Measurements from ENCODE around the gene ERC2.

Gene ERC2

GRCh38 chr3:56368846-56369245 lies 99.4 kb downstream of the ERC2 start:
- DNase-seq (ENCODE audit: low spot score), result no peak
- FAIRE-seq, result no peak

- no peak for DNase-seq (ENCODE audit: low spot score)
- FAIRE-seq, result no peak
These were observed 101.6 kb downstream of the ERC2 start for GRCh38 chr3:56366641-56367162.

- DNase-seq (ENCODE audit: low spot score), result no peak
These were observed 102.2 kb downstream of the ERC2 start for GRCh38 chr3:56365905-56366640.

GRCh38 chr3:56364665-56365064 lies 103.6 kb downstream of the ERC2 start:
- no peak for DNase-seq (ENCODE audit: low spot score)
- no peak for FAIRE-seq

More at GRCh38 chr3:56365905-56366640, 102.2 kb downstream of the ERC2 start:
- no peak for FAIRE-seq

- no peak for DNase-seq (ENCODE audit: low spot score)
- FAIRE-seq, result no peak
These were observed 104.5 kb downstream of the ERC2 start for GRCh38 chr3:56363720-56364119.

GRCh38 chr3:56361731-56362130 lies 106.5 kb downstream of the ERC2 start:
- DNase-seq (ENCODE audit: low spot score), result no peak
- FAIRE-seq, result no peak

GRCh38 chr3:56357266-56357665 lies 111.0 kb downstream of the ERC2 start:
- DNase-seq (ENCODE audit: low spot score) (no peak), FAIRE-seq (no peak)

GRCh38 chr3:56356808-56357207 lies 111.5 kb downstream of the ERC2 start:
- DNase-seq (ENCODE audit: low spot score) (no peak), FAIRE-seq (no peak)

- FAIRE-seq, result no peak
- DNase-seq (ENCODE audit: low spot score), result no peak
These were observed 112.6 kb downstream of the ERC2 start for GRCh38 chr3:56355570-56356185.

GRCh38 chr3:56351537-56351936 lies 116.7 kb downstream of the ERC2 start:
- DNase-seq (ENCODE audit: low spot score), result no peak
- no peak for FAIRE-seq

GRCh38 chr3:56347219-56347871 lies 120.9 kb downstream of the ERC2 start:
- no peak for FAIRE-seq
- no peak for DNase-seq (ENCODE audit: low spot score)

- DNase-seq (ENCODE audit: low spot score), result no peak
- FAIRE-seq, result no peak
These were observed 125.8 kb downstream of the ERC2 start for GRCh38 chr3:56342475-56342874.

GRCh38 chr3:56339671-56340070 lies 128.6 kb downstream of the ERC2 start:
- FAIRE-seq (no peak), DNase-seq (ENCODE audit: low spot score) (no peak)

- FAIRE-seq (no peak), DNase-seq (ENCODE audit: low spot score) (no peak)
These were observed 129.0 kb downstream of the ERC2 start for GRCh38 chr3:56339244-56339643.

GRCh38 chr3:56336023-56336422 lies 132.2 kb downstream of the ERC2 start:
- DNase-seq (ENCODE audit: low spot score) (no peak), FAIRE-seq (no peak)

- FAIRE-seq, result no peak
These were observed 143.8 kb downstream of the ERC2 start for GRCh38 chr3:56324473-56324872.

GRCh38 chr3:56323986-56324420 lies 144.3 kb downstream of the ERC2 start:
- DNase-seq (ENCODE audit: low spot score), result peak; percentile 18
- FAIRE-seq, result no peak

More at GRCh38 chr3:56324473-56324872, 143.8 kb downstream of the ERC2 start:
- DNase-seq (ENCODE audit: low spot score), result no peak

GRCh38 chr3:56322862-56323261 lies 145.4 kb downstream of the ERC2 start:
- no peak for DNase-seq (ENCODE audit: low spot score)
- FAIRE-seq, result no peak

GRCh38 chr3:56321892-56322291 lies 146.4 kb downstream of the ERC2 start:
- no peak for DNase-seq (ENCODE audit: low spot score)
- no peak for FAIRE-seq

GRCh38 chr3:56321383-56321782 lies 146.9 kb downstream of the ERC2 start:
- FAIRE-seq (no peak), DNase-seq (ENCODE audit: low spot score) (no peak)

- no peak for FAIRE-seq
These were observed 147.4 kb downstream of the ERC2 start for GRCh38 chr3:56320883-56321282.

GRCh38 chr3:56318891-56319290 lies 149.4 kb downstream of the ERC2 start:
- DNase-seq (ENCODE audit: low spot score) (no peak), FAIRE-seq (no peak)

More at GRCh38 chr3:56320883-56321282, 147.4 kb downstream of the ERC2 start:
- no peak for DNase-seq (ENCODE audit: low spot score)

Measured in RCC 7860 (cell line).